Activated CD8-positive, alpha-beta memory T cell treated with anti-CD3 and anti-CD28 coated beads for 36 hours (primary cell): ENCODE data around the gene PSMC2. TPM values are rescaled to one million over a fixed set of nuclear protein-coding genes. Genes with fewer than 3 reads are reported as not detected.
"Not testable (repeated sequence)": the region's sequence is repeated elsewhere in the genome, so short reads cannot be mapped to it uniquely, and the experiment has no call there.

Source experiments
- CTCF ChIA-PET: fragments of 350-600 bp; sonication (Branson Sonifier 250); formaldehyde crosslinking; loops from one replicate; lab custom pipeline; 2021; ENCODE audit warnings: antibody characterized with exemption; lab: Charles Lee
- POLR2A ChIA-PET: fragments of 350-600 bp; sonication (Branson Sonifier 250); formaldehyde crosslinking; loops from one replicate; lab custom pipeline; 2021; ENCODE audit warnings: antibody characterized with exemption; lab: Charles Lee
- total RNA-seq, 2 experiments: library from RNA; stranded (reverse); gene quantifications; one replicate each; pipeline ENCODE4 v1.2.3, GENCODE V29; 2021

Gene PSMC2
- total RNA-seq, 2 experiments from 2014 or later = 188 to 192 TPM

DNA sequence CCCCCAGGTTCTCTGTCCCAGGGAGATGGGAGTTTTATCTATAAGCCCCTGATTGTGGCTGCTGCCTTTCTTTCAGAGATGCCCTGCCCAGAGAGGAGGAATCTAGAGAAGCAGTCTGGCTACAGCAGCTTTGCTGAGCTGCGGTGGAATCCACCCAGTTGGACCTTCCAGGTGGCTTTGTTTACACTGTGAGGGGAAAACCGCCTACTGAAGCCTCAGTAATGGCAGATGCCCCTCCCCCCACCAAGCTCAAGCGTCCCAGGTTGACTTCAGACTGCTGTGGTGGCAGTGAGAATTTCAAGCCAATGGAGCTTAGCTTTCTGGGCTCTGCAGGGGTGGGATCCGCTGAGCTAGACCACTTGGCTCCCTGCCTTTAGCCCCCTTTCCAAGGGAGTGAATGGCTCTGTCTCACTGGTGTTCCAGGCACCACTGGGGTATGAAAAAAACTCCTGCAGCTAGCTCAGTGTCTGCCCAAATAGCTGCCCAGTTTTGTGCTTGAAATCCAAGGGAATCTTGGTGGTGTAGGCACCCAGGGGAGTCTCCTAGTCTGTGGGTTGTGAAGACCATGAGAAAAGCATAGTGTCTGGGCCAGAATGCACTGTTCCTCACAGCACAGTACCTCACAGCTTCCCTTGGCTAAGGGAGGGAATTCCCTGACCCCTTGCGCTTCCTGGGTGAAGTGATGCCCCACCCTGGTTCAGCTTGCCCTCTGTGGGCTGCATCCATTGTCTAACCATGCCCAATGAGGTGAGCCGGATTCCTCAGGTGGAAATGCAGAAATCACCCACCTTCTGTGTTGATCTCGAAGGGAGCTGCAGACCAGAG lies 58.6 kb downstream of the PSMC2 start:
- CTCF ChIA-PET = interaction anchor here (1.4 to 1.6 kb wide), 3 partner anchors 8 to 116 kb away, joined by 3 to 7 read pairs (median 6); no protein-coding TSS in a partner anchor
- POLR2A ChIA-PET = not testable (repeated sequence)

DNA sequence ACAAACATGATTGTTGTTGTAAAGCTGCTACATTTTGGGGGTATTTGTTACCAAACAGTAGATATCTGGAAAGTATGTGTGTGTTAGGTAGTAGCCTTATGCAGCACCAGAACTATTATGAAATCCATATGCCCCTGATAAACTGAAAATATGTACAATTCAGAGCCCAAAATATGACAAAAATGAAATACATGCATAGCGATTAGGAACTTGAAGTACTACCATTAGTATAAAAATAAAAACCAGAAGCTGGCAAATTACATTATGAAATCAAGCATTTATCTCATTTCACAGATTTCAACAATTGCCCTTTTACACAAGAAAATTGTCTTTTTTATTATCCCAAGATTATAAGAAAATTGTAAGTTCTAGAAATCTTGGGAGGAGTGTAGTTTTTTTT lies 64.7 kb downstream of the PSMC2 start:
- CTCF ChIA-PET = interaction anchor here (0.6 kb wide), 1 partner anchor 73 kb away, joined by 3 read pairs; no protein-coding TSS in a partner anchor
- POLR2A ChIA-PET = no interaction called here

DNA sequence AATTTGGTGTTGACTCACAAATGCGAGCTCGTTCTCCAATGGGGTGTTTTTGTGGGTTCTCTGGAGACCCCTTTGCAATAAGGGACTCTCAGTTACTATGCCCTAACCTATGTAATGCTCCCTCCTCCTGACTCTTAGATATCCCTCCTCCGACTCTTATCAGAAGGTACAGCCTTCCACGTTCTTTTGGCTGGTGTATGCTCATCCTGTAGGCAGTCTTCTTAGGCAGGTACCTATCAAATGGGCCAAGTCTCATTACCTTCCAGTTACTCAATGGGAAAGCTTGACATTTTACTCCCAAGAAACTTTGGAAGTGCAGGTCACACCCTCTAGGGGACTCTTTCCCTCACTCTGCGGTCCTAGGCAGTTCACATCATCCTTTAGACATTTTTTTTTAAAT lies 66.0 kb downstream of the PSMC2 start:
- POLR2A ChIA-PET = no interaction called here
- CTCF ChIA-PET = no interaction called here

DNA sequence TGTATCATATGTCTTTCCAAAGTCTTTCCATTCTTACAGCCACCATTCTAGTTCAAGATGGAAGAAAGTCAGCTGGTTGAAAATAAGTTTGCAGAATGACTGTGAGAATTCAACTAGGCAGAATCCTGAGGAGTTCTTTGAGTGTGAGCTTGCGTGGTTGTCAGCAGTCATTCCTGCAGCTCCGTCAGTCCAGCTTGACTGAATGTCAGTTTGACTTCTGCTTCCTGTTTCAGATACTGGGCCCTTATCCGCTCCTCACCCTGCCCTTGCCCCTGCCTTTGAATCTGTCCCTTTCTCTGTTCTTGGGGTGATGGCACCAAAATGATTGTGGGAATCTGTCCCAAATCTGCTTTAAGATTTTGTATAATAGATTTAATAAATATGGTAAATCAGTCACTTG lies 70.8 kb downstream of the PSMC2 start:
- ChIA-PET CTCF (no interaction called here), POLR2A (no interaction called here)

Other genes with a start within 250 kb of the PSMC2 start
- 1 to 10 TPM; 7.0 to 7.4 TPM for gene NAPEPLD, start 198.5 kb upstream of the PSMC2 start, total RNA-seq
- 10 to 100 TPM; 83.7 to 85.9 TPM for gene PMPCB, start 50.2 kb upstream of the PSMC2 start, total RNA-seq
- 10 to 100 TPM; 56.0 to 56.5 TPM for gene DNAJC2, start 2.9 kb upstream of the PSMC2 start, total RNA-seq
- gene SLC26A5, start 98.6 kb downstream of the PSMC2 start, total RNA-seq = not detected